NCI-H526 treated with DMSO at 0.1 percent for 48 hours (cell line): ENCODE data around the gene ZBTB6.

Experiments
- DNase-seq: peaks from one replicate; lab custom pipeline; 2025; lab: John Stamatoyannopoulos, UW

The ZBTB6 gene, protein sequence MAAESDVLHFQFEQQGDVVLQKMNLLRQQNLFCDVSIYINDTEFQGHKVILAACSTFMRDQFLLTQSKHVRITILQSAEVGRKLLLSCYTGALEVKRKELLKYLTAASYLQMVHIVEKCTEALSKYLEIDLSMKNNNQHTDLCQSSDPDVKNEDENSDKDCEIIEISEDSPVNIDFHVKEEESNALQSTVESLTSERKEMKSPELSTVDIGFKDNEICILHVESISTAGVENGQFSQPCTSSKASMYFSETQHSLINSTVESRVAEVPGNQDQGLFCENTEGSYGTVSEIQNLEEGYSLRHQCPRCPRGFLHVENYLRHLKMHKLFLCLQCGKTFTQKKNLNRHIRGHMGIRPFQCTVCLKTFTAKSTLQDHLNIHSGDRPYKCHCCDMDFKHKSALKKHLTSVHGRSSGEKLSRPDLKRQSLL

DNA sequence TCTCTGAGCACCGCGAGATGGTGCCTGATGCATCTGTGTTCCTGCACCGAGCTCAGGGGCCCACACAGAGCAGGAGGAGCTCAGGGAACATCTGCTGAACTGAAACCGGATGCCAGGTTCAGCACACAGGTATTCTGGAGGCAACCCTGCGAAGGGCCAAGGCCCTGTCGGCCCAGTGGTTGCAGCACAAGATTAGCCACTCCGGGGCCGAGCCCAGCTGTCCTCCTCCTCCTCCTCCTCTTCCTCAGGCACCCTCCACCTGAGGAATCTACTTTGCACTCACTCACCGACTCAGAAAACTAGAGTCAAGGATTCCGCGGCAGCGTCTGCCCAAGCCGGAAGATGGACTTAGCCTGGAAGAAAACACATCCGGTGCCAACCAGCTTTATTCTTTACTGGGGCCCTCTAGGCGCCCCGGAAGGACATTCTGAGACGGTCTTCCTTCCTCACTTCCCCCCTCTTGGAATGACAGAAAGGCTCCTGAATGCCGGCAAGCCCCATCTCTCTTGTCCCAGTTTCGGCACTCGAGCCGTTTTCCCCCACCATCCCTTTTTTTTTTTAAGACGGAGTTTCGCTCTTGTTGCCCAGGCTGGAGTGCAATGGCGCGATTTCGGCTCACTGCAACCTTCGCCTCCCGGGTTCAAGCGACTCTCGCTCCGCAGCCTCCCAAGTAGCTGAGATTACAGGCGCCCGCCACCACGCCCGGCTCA is at the start of gene ZBTB6:
Gene ZBTB6 (minus strand): TSS at position 360 of the 710 bp plus-strand sequence. CDS start 1,251 bp downstream, outside the sequence.
- DNase-seq, result peak; percentile 62

DNA sequence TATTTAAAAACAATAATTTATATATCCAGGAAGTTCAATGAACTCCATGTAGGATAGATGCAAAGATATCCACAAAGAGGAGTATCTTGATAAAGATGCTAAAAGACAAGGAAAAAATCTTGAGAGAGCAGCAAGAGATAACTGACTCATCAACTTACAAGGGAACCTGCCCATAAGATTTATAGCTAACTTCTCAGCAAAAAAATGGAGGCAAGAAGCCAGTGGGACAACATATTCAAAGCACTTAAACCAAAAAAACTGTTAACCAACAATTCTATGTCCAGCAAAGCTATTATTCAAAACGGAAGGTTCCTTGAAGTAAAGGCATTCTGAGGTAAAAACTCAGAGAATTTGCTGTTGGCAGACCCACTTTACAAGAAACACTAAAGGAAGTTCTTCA is 48.0 kb upstream of the ZBTB6 start:
- DNase-seq, result no peak

DNA sequence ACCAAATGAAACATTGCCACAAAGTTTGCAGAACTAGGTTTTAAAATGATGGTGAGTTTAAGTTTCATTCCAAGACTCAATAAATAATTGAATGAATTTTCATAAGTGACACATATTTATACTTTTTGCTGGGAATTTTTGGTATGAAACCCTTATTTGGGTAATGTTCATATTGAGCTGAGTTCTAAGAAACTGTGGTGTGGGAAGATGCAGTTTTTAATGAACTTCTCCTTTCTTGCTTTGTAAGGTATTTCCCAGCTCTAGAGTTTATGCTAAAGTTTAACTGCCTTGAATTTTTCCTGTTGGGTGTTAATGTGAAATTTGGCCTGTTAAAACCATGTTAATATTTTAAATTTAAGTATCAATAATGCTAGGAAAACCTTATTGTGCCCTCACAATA is 42.8 kb upstream of the ZBTB6 start:
- no peak for DNase-seq

DNA sequence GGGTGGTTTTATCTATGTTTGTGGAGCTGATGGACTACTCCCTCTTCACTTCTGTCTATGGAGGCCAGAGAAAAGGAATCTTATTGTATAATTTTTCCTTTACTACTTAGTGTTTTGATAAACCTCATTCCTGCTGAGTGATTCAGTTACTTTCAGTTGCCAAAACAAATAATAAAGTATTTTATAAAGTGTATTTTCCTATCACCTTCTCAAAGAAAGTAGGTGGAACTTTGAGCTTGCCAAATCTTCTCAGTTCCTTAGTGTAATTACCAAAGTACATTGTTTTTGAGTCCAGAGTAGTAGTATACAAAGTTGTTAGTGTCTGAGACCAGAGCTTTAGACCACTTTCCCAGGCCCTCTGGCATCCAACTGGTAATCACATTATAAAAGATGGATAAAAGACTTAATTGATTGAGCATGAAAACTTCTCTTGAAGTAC is 41.1 kb upstream of the ZBTB6 start:
- DNase-seq, result no peak

DNA sequence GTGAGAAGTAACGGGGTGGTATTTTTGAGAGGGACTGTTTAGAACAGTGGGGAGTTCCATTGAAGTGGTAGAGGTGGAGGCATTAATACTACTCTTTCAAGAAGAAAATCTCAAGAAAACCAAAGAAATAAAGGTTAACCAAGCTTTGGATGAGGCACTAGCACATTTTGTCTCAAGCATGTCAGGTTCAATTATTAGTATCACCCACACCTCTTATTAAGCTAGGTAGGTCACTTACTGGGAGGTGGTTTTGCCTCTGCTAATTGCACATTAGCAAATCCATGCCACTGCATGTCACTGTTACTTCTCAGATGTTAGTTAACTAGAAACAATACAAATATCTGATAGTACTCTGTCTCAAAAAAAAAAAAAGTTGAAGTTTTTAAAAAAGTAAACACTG is 37.9 kb upstream of the ZBTB6 start:
- no peak for DNase-seq

DNA sequence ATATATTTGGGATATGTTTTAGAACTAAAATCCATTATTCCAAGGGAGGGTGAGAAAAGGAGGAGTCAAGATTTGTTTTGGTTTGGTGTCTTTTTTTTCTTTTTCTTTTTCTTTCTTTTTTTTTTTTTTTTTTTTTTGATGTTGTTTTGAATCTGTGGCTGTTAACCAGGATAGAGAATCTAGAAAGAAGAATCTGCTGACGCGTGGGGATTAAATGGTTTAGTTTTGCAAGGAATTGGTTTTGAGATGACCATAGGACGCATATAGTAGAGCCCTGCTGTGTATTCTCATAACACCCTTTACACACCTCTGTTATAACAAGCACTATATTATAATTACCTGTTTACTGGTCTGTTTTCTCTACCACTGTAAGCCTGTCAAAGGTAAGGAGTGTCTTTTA is 37.1 kb upstream of the ZBTB6 start:
- DNase-seq, result no peak

DNA sequence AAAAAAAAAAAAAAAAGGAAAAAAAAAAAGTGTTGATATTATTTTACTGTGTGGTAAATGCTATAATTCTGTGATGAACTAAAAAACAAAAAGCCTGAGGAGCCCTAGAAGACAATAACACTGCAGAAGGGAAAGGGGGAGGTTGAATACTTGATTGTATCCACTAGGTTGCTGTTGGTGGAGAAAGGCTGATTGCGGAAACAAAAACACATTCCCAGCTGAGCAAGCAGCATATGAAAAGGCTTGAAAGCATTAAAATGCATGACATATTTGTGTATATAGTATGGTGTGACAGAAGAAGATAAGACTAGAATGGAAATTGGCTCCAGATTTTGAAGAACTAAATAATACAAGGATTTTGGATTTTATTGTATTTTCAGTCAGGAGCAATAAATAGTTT is 36.6 kb upstream of the ZBTB6 start:
- DNase-seq, result no peak

DNA sequence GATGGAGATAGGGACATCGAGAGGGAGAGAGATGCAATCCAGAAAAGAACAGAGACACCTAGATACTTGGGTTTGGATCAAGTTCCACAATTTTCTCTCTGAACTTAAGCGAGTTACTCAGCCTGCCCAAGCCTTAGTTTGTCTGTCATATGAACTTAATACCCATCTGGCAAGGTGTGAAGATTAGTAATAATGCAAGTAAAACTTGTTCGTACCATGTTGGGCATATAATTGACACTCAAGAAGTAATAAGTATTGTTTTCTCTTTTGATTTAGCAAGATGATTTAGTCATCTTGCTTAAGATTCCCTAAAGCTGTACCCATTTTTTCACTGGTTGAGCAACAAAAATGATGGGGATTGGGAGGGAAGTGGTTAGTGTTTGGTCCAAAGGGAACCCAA is 35.2 kb upstream of the ZBTB6 start:
- DNase-seq, result no peak

DNA sequence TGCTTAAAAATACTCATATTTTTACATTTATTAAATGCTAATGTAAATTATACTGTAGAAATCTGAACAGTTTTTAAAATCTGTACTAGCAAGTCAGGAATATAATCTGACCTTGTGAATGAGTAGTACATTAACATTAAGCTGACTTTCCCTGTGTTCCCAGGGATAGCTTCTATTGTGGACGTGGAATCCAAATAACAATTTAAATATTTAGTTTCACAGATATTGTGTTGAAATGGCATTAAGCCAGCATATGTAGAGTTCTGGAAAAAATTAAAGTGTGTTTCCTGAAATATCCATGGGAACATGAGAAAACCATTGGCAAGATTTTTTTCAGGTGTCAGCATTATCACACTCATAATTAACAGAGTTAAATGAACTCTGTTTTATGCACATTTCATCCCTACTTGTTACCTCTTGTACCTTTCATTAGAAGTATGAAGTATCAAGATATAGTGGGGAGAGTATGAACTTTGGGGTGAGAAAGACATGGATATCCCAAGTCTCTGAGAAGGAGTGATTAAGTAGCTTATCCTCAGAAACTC is 33.4 kb upstream of the ZBTB6 start:
- no peak for DNase-seq

DNA sequence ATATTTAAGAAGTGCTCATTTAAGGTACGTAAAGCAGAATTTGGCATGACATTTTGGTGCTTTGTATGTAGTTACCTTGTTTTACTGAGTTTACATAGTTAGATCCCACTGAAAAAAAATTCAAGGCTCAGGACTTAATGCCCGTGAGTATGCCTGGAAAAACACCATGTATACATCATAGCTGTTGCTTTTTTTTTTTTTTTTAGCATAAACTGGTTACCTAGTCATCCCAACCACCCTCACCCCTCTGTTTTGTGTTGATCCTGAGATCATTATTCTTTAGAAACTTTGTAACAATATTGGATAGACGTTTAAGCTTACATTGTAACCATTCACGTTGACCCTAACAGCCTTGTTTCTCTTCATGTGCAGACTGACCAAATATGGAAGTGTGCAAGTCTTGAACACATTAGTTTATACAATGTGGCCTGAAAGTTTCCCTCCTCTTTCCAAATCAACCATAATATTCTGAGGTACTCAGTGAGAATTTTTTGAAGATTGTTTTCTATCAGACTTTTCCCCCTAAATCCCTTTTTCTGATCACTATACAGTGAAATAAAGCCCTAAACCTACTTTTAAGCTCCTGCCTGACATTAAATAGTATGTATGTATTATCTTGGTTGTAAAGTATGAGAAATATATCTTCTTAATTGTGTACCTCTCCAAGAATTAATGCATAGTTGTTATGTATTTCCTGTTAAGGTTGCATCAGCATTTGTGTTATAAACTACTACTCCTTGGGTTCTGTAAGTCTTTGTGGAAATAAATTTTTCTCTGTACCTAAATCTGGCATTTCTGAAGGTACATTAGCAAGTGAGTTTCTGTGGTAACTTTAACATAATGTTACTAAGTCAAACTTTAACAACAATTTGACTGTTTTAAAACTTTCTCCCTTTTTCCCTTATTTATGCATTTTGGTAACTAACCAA is 32.1 kb upstream of the ZBTB6 start:
- DNase-seq, result no peak

DNA sequence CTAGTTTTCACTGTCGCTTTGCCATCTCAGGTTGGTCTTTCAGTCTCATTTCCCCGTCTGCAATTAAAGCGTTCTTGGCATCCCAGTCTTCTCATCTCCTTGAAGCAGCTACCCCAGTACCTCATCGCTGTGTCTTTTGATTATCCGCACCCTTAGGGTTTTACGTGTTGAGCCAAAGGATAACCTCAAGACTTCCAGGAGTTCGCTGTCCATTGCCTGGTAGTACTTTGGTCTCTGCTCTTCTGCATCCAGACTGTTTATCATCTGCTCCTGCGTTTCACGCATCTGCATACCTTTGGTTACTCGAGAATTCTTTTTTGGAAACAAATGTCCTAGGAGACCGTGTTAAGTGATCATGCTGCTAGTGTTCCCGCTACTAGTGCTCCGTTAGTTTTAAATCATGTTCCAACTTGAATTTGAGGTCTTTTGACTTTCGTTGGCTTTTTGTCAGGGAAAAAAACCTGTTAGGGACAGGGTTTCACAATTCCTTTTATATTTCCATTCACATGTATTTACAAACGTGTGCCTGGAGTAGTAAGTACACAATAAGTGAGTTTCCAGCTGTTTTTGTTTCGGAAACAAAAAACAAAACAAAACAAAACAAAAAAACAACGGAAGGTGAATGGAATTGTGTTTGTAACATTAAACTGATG is 28.6 kb upstream of the ZBTB6 start:
- no peak for DNase-seq

DNA sequence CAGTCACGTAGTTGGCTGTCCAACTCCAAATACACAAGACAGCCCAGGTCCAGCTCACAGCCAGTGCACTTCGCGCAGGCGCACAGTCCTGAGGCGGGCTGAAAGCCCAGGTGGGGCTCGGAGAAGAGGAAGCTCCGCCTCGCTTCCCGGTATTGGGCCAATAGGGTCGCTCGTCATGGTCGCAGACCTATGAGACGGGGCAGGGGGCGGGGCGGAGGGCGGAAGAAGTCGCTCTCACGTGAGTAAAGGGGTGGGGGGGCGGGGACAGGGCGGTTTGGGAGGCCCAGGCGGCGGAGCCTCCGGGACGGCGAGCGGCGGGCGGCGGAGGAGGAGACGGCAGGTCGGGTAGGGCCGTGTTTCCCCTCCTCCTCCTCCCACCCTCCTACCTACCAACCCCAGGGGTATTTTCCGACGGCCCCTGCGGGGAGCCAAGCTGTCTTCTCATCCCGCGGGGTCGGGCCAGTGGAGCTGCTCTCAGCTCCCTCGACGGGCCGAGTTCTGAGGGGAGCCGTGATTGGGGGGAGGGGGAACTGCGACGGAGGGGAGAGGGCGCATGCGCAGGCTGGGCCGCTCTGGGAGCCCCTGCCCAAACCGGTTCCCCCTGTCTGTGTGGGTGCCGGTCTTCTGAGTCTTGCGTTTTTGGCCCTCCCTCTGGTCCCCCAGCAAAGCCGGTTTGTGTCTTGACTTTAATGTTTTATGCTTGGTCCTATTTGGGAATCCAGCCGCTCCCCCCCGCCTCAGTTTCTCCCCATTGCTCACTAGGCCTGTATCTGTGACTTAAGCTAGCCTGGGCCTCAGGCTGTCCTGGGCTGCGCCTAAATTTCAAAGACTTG is 27.8 kb upstream of the ZBTB6 start, which contains the start of gene RABGAP1:
Gene RABGAP1 (plus strand): TSS at position 272 of the 833 bp plus-strand sequence. CDS start 16,040 bp downstream, outside the sequence.
- peak; percentile 81 for DNase-seq

DNA sequence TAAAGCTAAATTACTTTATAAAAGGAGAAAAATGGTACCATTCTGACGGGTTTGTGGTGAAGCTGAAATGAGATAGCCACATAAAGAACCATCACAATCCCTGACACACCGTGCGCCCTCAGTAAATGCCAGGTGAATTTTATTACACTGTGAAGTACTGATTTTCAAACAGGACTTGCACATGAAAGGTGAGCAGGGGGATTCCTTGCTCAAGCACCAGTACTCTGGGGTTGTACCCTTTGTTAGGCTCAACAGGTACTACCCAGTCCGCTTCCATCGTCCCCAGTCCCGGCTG is 27.3 kb upstream of the ZBTB6 start:
- DNase-seq, result no peak

DNA sequence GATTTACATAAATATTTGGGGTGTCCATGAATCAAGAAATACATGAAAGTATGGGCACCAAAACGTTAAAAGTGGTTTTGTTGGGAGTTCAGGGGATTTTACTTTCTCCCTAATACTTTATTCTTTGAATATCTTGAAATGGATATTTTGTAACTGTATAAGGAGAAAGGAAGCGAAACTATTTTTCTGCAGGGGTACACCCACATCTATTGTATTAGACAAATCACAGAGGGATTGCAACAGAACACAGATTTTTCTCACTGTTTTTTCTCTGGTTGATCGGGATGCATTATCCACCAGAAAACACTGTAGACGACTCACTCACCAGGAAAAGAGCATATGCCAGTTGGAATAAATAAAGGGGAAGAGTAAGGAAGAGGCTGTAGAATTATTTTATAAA is 26.5 kb upstream of the ZBTB6 start:
- no peak for DNase-seq

DNA sequence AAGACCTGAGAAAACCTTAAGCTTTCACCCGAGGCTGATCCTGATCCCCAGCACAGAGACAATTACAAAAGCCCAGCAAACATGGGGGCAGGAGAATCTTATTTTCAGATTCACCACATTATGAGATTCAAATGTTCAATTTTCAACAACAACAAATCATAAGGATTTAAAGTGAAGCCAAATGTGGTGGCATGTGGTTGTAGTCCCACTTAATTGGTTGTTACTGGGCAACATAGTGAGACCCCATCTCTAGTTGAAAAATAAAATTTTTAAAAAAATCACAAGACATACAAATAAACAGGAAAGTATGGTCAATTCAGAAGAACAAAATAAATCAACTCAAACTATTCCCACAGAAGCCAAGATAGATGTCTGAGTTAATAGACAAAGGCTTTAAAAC is 23.8 kb upstream of the ZBTB6 start:
- DNase-seq, result no peak

DNA sequence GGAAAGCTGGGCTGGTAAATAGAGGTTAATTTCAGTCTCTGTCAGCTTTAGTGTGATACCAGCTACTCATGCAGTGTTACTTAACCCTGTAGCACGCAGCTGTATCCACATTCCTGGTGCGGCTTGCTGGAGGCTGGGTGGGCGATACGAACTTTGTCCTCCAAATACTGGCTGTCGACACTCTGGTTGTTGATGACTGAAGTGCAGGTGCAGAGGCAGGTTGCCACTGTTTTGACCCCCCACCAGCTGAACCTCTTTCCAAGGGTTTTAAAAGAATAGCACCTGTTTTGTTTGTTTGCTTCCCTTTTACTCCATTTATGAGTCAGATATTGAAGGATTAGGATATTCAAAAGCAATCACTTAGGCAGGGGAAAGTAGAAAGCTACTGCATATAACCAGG is 23.3 kb upstream of the ZBTB6 start:
- DNase-seq, result no peak

DNA sequence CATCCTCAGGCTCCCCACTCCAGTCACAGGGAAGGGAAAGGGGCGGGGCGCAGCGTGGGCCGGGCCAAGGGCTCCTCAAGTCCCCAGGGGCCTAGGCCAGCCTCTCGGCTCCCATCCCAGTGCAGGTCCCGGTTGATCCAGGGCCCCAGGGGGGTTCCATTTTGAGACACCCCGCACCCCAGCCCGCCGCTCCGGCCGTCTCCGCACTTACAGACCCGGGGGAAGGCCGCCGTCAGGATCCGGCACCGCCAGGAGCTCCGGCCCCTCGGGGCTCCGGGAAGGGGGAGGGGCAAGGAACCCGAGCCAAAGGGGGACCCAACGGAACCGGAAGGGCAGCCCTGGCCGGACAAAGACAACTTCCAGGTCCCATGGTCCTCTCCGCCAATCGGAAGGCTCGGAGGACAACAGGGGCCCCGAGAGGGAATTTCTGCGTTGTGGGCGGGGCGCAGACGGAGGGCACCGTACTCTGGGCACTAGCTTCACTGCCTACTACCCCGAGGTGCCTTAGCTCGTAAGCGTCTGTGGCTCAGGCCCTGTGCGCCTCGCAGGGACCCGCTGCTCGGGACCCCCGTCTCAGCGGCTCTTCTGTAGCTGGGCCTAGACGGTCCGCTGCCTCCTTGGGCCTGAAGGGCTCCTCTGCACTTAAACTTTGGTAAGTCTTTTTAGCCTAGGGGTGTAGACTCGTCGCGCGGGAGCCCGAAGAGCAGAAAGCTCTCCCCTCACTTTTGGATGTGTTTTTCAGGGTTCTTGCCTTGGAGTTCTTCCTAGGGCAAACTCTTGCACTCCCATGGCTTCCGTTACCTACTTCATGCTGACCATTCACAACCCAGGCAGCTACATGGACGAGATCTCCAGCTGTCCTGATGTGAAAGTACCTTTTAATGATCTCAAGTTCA is 18.4 kb upstream of the ZBTB6 start, which contains the start of gene ZBTB26:
Gene ZBTB26 (minus strand): TSS at position 287 of the 896 bp plus-strand sequence. CDS start 11,578 bp downstream, outside the sequence.
- peak; percentile 73 for DNase-seq

DNA sequence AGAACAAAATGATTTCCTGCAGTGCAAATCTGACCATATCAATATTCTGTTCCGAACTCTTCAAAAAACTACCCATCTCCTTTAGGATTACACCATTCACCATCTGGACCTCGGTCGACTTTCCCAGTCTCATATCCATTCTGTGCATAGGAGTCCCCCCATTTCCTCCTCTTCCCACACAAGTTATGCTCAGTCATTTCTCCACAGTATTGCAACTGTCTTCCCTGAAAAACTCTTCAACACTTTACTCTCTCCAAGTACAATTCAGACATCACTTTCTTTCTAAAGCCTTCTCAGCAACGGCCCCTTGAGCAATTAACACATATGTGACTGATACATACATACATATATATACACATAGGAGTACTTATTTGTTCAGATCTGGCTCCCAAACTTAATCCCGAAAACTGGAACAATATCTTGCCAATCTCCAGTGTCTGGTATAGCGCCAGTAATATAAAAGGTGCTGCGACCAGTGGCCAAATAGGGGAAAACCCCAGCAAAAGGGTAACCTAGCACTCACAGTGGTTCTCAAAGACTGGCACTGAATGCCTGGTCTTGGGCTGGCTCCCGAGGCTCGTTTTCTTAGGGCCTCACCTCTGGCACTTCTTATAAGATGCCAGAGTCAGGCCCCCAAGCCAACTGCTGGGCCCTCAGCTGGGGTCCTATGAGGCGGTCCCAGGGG is 17.6 kb upstream of the ZBTB6 start:
- DNase-seq, result no peak
